SK-N-SH (cell line): ENCODE measurements around the gene PXMP4. TPM values are rescaled to one million over a fixed set of nuclear protein-coding genes. Genes with fewer than 3 reads are reported as not detected.

ENCODE experiments used
- CTCF ChIA-PET: fragments of 300-600, 350-600 bp; formaldehyde crosslinking; extraction: SDS; loops from one replicate; lab custom pipeline; 2021; lab: Yijun Ruan, JAX
- POLR2A ChIA-PET: fragments of 350-600 bp; sonication (Branson Sonifier 250); formaldehyde crosslinking; extraction: SDS; loops from one replicate; lab custom pipeline; 2020; ENCODE audit warnings: antibody characterized with exemption, inconsistent platforms; lab: Yijun Ruan, JAX
- DNase-seq: peaks from one replicate; pipeline ENCODE4 v3.0.0; 2012
- H2AFZ ChIP-seq: fragments of 200-600 bp; sonication (generic); 2 replicates; pipeline ENCODE4 v1.8.1; 2016; ENCODE audit warnings: antibody characterized with exemption, mild to moderate bottlenecking, low read depth
- H3F3A ChIP-seq: fragments of 200-600 bp; sonication (generic); replicated peaks from 2 replicates; pipeline ENCODE3; 2016; ENCODE audit warnings: antibody characterized with exemption, mild to moderate bottlenecking; ENCODE audit not compliant: insufficient read depth
- H3K27ac ChIP-seq, 2 experiments: fragments of 200-500 bp in 1 of 2; fragments of 200-600 bp in 1 of 2; sonication (Bioruptor generic) in 1 of 2; sonication (generic), shearing (Covaris generic) in 1 of 2; 2 replicates each; pipeline versions ENCODE4 v1.5.1 to v1.6.1; 2014 to 2016; ENCODE audit warnings: low read depth in 2 of 2, inconsistent platforms in 1 of 2, low read length in 1 of 2, mild to moderate bottlenecking in 1 of 2, mixed read lengths in 1 of 2
- H3K27me3 ChIP-seq: fragments of 200-600 bp; sonication (generic), shearing (Covaris generic); 2 replicates; pipeline ENCODE4 v1.6.1; 2016; ENCODE audit warnings: mixed run types; ENCODE audit not compliant: insufficient read depth
- H3K36me3 ChIP-seq, 2 experiments: fragments of 200-500 bp in 1 of 2; fragments of 200-600 bp in 1 of 2; sonication (Bioruptor generic) in 1 of 2; sonication (generic) in 1 of 2; replicated peaks in 1 of 2; 2 replicates each; pipeline versions ENCODE3 to v1.5.1; 2014 to 2016; ENCODE audit warnings: low read length in 1 of 2, mild to moderate bottlenecking in 1 of 2; ENCODE audit not compliant: insufficient read depth in 2 of 2, control insufficient read depth in 1 of 2
- H3K4me1 ChIP-seq, 2 experiments: fragments of 200-500 bp in 1 of 2; fragments of 200-600 bp in 1 of 2; sonication (Bioruptor generic) in 1 of 2; sonication (generic), shearing (Covaris generic) in 1 of 2; 2 replicates each; pipeline versions ENCODE4 v1.5.1 to v1.6.1; 2014 to 2016; ENCODE audit warnings: low read depth in 1 of 2, low read length in 1 of 2, mixed run types in 1 of 2; ENCODE audit not compliant: insufficient read depth in 2 of 2, control insufficient read depth in 1 of 2
- H3K4me2 ChIP-seq: fragments of 200-600 bp; sonication (generic), shearing (Covaris generic); 2 replicates; pipeline ENCODE4 v1.6.1; 2017; ENCODE audit warnings: mixed run types
- H3K4me3 ChIP-seq, 2 experiments: fragments of 200-500 bp in 1 of 2; fragments of 200-600 bp in 1 of 2; sonication (Bioruptor generic) in 1 of 2; sonication (generic), shearing (Covaris generic) in 1 of 2; 2 replicates each; pipeline versions ENCODE4 v1.5.1 to v1.8.1; 2014 to 2016; ENCODE audit warnings: low read depth in 2 of 2, inconsistent platforms in 1 of 2, low read length in 1 of 2, mild to moderate bottlenecking in 1 of 2, mixed read lengths in 1 of 2, moderate library complexity in 1 of 2
- H3K79me2 ChIP-seq: fragments of 200-600 bp; sonication (generic); 2 replicates; pipeline ENCODE4 v1.8.1; 2017; ENCODE audit warnings: mild to moderate bottlenecking; ENCODE audit not compliant: insufficient read depth
- H3K9ac ChIP-seq: fragments of 200-600 bp; sonication (generic); 2 replicates; pipeline ENCODE4 v1.6.1; 2017; ENCODE audit warnings: mixed run types
- H3K9me2 ChIP-seq: fragments of 200-600 bp; sonication (generic); 2 replicates; pipeline ENCODE4 v1.6.1; 2017; ENCODE audit warnings: mixed run types
- H3K9me3 ChIP-seq: fragments of 200-600 bp; sonication (generic); 2 replicates; pipeline ENCODE4 v1.6.1; 2017; ENCODE audit warnings: mixed run types, mild to moderate bottlenecking, moderate library complexity
- H4K20me1 ChIP-seq: fragments of 200-600 bp; sonication (generic); 2 replicates; pipeline ENCODE4 v1.6.1; 2017; ENCODE audit warnings: mild to moderate bottlenecking, mixed run types; ENCODE audit not compliant: insufficient read depth
- CHD2 ChIP-seq: fragments of 150-350 bp; IDR thresholded peaks from 2 replicates; pipeline ENCODE4 v1.6.1; 2018; ENCODE audit warnings: low read length; ENCODE audit not compliant: partially characterized antibody
- EP300 ChIP-seq, 2 experiments: IDR thresholded peaks; 2 replicates each; pipeline versions ENCODE4 v1.4.0 to v1.6.1; 2012; ENCODE audit warnings: borderline replicate concordance in 1 of 2, low read depth in 1 of 2, low read length in 1 of 2
- EZH2phosphoT487 ChIP-seq: fragments of 200-600 bp; sonication (generic); IDR thresholded peaks from 2 replicates; pipeline ENCODE4 v1.6.1; 2017; ENCODE audit warnings: low read depth, mixed run types, mild to moderate bottlenecking, antibody characterized with exemption, moderate library complexity, borderline replicate concordance
- GATA2 ChIP-seq: sonication (generic); formaldehyde crosslinking; IDR thresholded peaks from 2 replicates; pipeline ENCODE4 v1.5.0; 2020; ENCODE audit warnings: mild to moderate bottlenecking, missing genetic modification reagents
- MAX ChIP-seq: IDR thresholded peaks from 2 replicates; pipeline ENCODE4 v1.4.0; 2012; ENCODE audit warnings: low read depth
- NFIC ChIP-seq: IDR thresholded peaks from 2 replicates; pipeline ENCODE4 v1.4.0; 2012; ENCODE audit warnings: borderline replicate concordance
- PBX3 ChIP-seq: IDR thresholded peaks from 2 replicates; pipeline ENCODE4; 2012
- POLR2AphosphoS5 ChIP-seq: IDR thresholded peaks from 2 replicates; pipeline ENCODE4 v1.6.1; 2012; ENCODE audit warnings: low read depth, low read length
- RAD21 ChIP-seq: IDR thresholded peaks from 2 replicates; pipeline ENCODE4 v1.6.1; 2012; ENCODE audit warnings: mild to moderate bottlenecking, low read length
- RCOR1 ChIP-seq: fragments of 150-350 bp; IDR thresholded peaks from 2 replicates; pipeline ENCODE4 v1.6.1; 2017; ENCODE audit warnings: antibody characterized with exemption, low read length
- REST ChIP-seq: IDR thresholded peaks from 2 replicates; pipeline ENCODE4 v1.6.1; 2012; ENCODE audit warnings: mild to moderate bottlenecking, low read depth, low read length, moderate library complexity
- SMC3 ChIP-seq: IDR thresholded peaks from 2 replicates; pipeline ENCODE4 v1.6.1; 2012; ENCODE audit warnings: low read depth, low read length, improper control_type of control experiment
- TCF12 ChIP-seq: IDR thresholded peaks from 2 replicates; pipeline ENCODE4 v1.4.0; 2012
- YY1 ChIP-seq: IDR thresholded peaks from 2 replicates; pipeline ENCODE4 v1.4.0; 2012; ENCODE audit warnings: low read depth, mild to moderate bottlenecking
- WGBS: methylation state at CpG from one replicate; pipeline ENCODE4 v1.1.6; 2017; ENCODE audit warnings: low lambda C conversion rate; 5-methylcytosine and 5-hydroxymethylcytosine counted together
- polyA plus RNA-seq, 3 experiments: library from polyadenylated mRNA; depleted of rRNA; stranded (reverse); fragments of >200 nt; gene quantifications; 2 replicates each; pipeline ENCODE4 v1.2.3, GENCODE V29; 2012
- TF ChIP-seq, protein P1 (sequence below): IDR thresholded peaks from 2 replicates; pipeline ENCODE4 v1.4.0; 2012; ENCODE audit warnings: low read depth, borderline replicate concordance
- TF ChIP-seq, protein P2 (sequence below): fragments of 200-600 bp; sonication (generic); IDR thresholded peaks from 2 replicates; pipeline ENCODE4 v1.6.1; 2017; ENCODE audit warnings: antibody characterized with exemption, mild to moderate bottlenecking, moderate library complexity

The PXMP4 gene
- polyA plus RNA-seq, 1 of the 3 experiments (the other 2 are of a cell fraction) = 5.6 TPM

DNA sequence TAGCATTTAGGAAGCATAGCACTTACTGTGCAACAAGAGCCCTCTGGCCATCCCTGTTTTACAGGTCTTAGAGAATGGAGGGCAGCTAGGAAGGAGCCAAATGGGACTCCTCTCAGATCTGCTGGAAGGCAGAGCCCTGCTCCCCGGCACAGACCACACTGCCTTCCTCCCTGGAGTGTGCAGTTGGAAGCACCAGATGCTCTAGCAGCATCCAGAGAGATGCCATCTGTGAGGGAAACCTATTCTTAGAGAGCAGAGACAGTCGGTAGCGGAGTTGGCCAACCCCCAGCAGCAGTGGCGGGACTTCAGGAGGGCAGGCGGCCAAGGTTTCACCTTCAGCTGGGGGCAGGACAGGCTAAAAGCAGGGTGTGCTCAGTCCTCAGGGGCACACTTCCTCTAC is 17.2 kb downstream of the PXMP4 start:
- Histone ChIP-seq H3K27ac (peak overlapping the region in 1 of 2 experiments; percentile 78; a peak in 2 of 4 replicates), H3K4me2 (no peak overlapping the region), H4K20me1 (no peaks in the 10 kb centered on the region), H3K9ac (no peak overlapping the region), H3K27me3 (no peaks in the 10 kb centered on the region), H3K9me2 (no peaks in the 10 kb centered on the region), H3K9me3 (no peaks in the 10 kb centered on the region), H3K79me2 (no peaks in the 10 kb centered on the region), H2AFZ (no peak overlapping the region), H3F3A (no peaks in the 10 kb centered on the region), H3K4me1 (peaks cover 0 to 15% of the 10 kb centered on the region in 2 experiments; a peak in 1 of 4 replicates), H3K4me3 (no peak overlapping the region), H3K36me3 (peaks cover 0 to 5% of the 10 kb centered on the region in 2 experiments)
- TF ChIP-seq RCOR1 (peak; percentile 60; the same call in 1 of the 2 replicates), GATA2 (CRISPR knock-in tag) (peak; percentile 50; the same call in 1 of the 2 replicates), POLR2AphosphoS5 (no peak), EP300 (IDR thresholded peaks at IDR 0.05; ENCODE audit: borderline replicate concordance in 1 of 2, low read depth in 1 of 2, low read length in 1 of 2) (0 out of 4 replicates have a peak, but pooled peaks of 1 of the 2 experiments have one; percentile 23), CHD2 (peak; percentile 29)
- WGBS = 13% methylated on average over 3 of the region's 5 CpGs
- peak; percentile 83 for DNase-seq
- ChIA-PET POLR2A (interaction anchor here (1.3 kb wide), 1 partner anchor 17 kb away, joined by 3 read pairs; the partner anchor contains the start of gene PXMP4), CTCF (interaction anchor here (1.2 to 2.7 kb wide), 3 partner anchors 30 to 366 kb away, joined by 3 to 9 read pairs (median 4); no protein-coding TSS in a partner anchor)

DNA sequence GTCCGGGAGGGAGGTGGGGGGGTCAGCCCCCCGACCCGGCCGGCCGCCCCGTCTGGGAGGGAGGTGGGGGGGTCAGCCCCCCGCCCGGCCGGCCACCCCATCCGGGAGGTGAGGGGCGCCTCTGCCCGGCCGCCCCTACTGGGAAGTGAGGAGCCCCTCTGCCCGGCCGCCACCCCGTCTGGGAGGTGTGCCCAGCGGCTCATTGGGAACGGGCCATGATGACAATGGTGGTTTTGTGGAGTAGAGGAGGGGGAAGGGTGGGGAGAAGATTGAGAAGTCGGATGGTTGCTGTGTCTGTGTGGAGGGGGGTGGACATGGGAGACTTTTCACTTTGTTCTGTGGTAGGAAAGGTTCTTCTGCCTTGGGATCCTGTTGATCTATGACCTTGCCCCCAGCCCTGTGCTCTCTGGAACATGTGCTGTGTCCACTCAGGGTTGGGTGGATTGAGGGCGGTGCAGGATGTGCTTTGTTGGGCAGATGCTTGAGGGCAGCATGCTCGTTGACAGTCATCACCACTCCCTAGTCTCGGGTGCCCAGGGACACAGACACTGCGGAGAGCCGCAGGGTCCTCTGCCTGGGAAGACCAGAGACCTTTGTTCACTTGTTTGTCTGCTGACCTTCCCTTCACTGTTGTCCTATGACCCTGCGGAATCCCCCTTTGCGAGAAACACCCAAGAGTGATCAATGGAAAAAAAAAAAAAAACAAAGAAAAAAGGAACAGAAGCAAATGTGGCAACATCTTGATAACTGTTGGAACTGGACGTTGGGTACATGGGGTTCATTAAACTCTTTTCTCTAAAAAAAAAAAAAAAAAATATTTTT is 18.3 kb downstream of the PXMP4 start:
- no peak overlapping the region for H3K4me2 ChIP-seq
- H3K4me1 ChIP-seq = peaks cover 4 to 22% of the 10 kb centered on the region in 2 experiments; a peak in 3 of 4 replicates
- no peaks in the 10 kb centered on the region for H3K79me2 ChIP-seq
- no peak overlapping the region for H3K9ac ChIP-seq
- no peak for DNase-seq
- no peaks in the 10 kb centered on the region for H3K27me3 ChIP-seq
- TF ChIP-seq EP300 (IDR thresholded peaks at IDR 0.05; ENCODE audit: borderline replicate concordance in 1 of 2, low read depth in 1 of 2, low read length in 1 of 2) = no peak
- no peak for TF ChIP-seq YY1
- no peak for TF ChIP-seq PBX3
- no peak for TF ChIP-seq EZH2phosphoT487
- no peak for TF ChIP-seq RAD21
- TF ChIP-seq, protein P1, sequence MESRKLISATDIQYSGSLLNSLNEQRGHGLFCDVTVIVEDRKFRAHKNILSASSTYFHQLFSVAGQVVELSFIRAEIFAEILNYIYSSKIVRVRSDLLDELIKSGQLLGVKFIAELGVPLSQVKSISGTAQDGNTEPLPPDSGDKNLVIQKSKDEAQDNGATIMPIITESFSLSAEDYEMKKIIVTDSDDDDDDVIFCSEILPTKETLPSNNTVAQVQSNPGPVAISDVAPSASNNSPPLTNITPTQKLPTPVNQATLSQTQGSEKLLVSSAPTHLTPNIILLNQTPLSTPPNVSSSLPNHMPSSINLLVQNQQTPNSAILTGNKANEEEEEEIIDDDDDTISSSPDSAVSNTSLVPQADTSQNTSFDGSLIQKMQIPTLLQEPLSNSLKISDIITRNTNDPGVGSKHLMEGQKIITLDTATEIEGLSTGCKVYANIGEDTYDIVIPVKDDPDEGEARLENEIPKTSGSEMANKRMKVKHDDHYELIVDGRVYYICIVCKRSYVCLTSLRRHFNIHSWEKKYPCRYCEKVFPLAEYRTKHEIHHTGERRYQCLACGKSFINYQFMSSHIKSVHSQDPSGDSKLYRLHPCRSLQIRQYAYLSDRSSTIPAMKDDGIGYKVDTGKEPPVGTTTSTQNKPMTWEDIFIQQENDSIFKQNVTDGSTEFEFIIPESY = no peak
- TF ChIP-seq SMC3 = no peak
- no peak for TF ChIP-seq MAX
- TF ChIP-seq, protein P2, sequence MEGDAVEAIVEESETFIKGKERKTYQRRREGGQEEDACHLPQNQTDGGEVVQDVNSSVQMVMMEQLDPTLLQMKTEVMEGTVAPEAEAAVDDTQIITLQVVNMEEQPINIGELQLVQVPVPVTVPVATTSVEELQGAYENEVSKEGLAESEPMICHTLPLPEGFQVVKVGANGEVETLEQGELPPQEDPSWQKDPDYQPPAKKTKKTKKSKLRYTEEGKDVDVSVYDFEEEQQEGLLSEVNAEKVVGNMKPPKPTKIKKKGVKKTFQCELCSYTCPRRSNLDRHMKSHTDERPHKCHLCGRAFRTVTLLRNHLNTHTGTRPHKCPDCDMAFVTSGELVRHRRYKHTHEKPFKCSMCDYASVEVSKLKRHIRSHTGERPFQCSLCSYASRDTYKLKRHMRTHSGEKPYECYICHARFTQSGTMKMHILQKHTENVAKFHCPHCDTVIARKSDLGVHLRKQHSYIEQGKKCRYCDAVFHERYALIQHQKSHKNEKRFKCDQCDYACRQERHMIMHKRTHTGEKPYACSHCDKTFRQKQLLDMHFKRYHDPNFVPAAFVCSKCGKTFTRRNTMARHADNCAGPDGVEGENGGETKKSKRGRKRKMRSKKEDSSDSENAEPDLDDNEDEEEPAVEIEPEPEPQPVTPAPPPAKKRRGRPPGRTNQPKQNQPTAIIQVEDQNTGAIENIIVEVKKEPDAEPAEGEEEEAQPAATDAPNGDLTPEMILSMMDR = no peak
- no peak for TF ChIP-seq TCF12
- no peak for TF ChIP-seq NFIC
- TF ChIP-seq REST = no peak
- TF ChIP-seq, all 33 proteins: peak for 0
- H3F3A ChIP-seq = peaks cover 7% of the 10 kb centered on the region
- no peak overlapping the region for H3K4me3 ChIP-seq
- WGBS = 82% methylated on average over 9 of the region's 27 CpGs
- peak overlapping the region in 1 of 2 experiments; percentile 8; a peak in 1 of 4 replicates for H3K27ac ChIP-seq
- no peaks in the 10 kb centered on the region for H3K9me3 ChIP-seq
- H3K9me2 ChIP-seq = no peaks in the 10 kb centered on the region
- no peak overlapping the region for H2AFZ ChIP-seq
- POLR2A ChIA-PET = interaction anchor here (1.3 kb wide), 1 partner anchor 18 kb away, joined by 3 read pairs; the partner anchor contains the start of gene PXMP4
- H3K36me3 ChIP-seq = no peaks in the 10 kb centered on the region
- CTCF ChIA-PET = interaction anchor here (1.6 to 2.7 kb wide), 2 partner anchors 31 to 367 kb away, joined by 4 to 9 read pairs; no protein-coding TSS in a partner anchor
- H4K20me1 ChIP-seq = no peaks in the 10 kb centered on the region
